Adrenal gland (tissue), 5 donors: ENCODE data around the gene SMIM7.

Experiments used
- CTCF ChIP-seq, 6 experiments: fragments of 450-650 bp in 4 of 6; fragments of 200-600 bp in 2 of 6; sonication (generic) in 1 of 6; IDR thresholded peaks; 1 replicate in 5 of 6; 2 replicates in 1 of 6; pipeline versions ENCODE4 v1.5.1 to v1.8.0; 2016 to 2021; ENCODE audit warnings: antibody characterized with exemption in 6 of 6, mild to moderate bottlenecking in 2 of 6, moderate library complexity in 1 of 6
- POLR2A ChIP-seq, 2 donors: fragments of 450-650 bp; IDR thresholded peaks; one replicate each; pipeline ENCODE4 v1.6.1; 2017; ENCODE audit warnings: antibody characterized with exemption in 2 of 2, mild to moderate bottlenecking in 2 of 2, moderate library complexity in 1 of 2
- donor health status: DM: no; HTN: no; CAD: no.

- TF ChIP-seq POLR2A (IDR thresholded peaks at IDR 0.05), result no peak
- no peak for TF ChIP-seq CTCF (IDR thresholded peaks at IDR 0.05)
Observed at GRCh38 chr19:16618248-16618647, 41.7 kb downstream of the SMIM7 start.
